IPS-15b (cell line): ENCODE measurements around the gene COL13A1.

Source experiments
- H3K27me3 ChIP-seq: one replicate; pipeline ENCODE4 v1.6.1; 2013; ENCODE audit warnings: low read length; ENCODE audit not compliant: control insufficient read depth, insufficient read depth
- H3K36me3 ChIP-seq: one replicate; pipeline ENCODE4 v1.6.1; 2013; ENCODE audit warnings: low read length; ENCODE audit not compliant: control insufficient read depth, insufficient read depth
- H3K4me1 ChIP-seq: one replicate; pipeline ENCODE4 v1.6.1; 2013; ENCODE audit warnings: mild to moderate bottlenecking, low read length; ENCODE audit not compliant: control insufficient read depth, insufficient read depth
- H3K4me3 ChIP-seq: one replicate; pipeline ENCODE4 v1.5.1; 2013; ENCODE audit warnings: low read depth, low read length
- H3K9ac ChIP-seq: one replicate; pipeline ENCODE4 v1.6.1; 2013; ENCODE audit warnings: low read depth, mild to moderate bottlenecking, low read length
- H3K9me3 ChIP-seq: one replicate; pipeline ENCODE4 v1.6.1; 2013; ENCODE audit warnings: mild to moderate bottlenecking, low read length; ENCODE audit not compliant: control insufficient read depth, insufficient read depth

COL13A1 gene

DNA sequence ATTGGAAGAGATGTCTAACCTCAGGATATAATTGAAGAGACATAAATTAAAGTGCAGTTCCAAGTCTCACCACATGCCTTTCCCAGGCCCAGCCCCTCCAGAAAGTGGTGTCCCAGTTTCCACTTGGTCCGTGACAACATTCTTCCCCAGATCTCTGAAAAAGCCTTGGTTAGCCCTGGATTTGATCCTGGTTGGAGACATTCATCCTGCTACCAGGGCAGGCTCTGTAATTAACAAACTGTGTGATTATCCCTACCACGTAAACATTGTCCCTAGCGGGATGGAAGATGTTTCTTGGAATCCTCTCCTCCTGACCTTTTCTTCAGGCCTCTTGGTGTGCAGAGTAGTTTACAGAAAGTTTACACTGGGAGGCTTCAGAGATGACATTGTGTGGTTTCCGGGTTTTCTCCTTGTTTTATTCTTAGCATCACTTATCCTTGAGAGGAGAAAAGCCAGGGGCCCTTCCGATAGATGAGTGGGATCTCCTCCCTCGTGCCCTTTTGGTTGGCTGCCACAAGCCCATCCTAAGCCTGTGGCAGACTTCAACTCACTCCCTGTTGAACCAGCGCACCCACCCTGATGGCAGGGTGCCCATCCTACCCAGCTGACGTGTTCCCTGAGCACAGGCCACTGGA is 83.8 kb downstream of the COL13A1 start:
- H3K27me3 ChIP-seq = no peaks in the 10 kb centered on the region
- no peak overlapping the region for H3K9ac ChIP-seq
- no peak overlapping the region for H3K4me3 ChIP-seq
- no peaks in the 10 kb centered on the region for H3K9me3 ChIP-seq
- H3K4me1 ChIP-seq = peaks cover 4% of the 10 kb centered on the region
- no peaks in the 10 kb centered on the region for H3K36me3 ChIP-seq

DNA sequence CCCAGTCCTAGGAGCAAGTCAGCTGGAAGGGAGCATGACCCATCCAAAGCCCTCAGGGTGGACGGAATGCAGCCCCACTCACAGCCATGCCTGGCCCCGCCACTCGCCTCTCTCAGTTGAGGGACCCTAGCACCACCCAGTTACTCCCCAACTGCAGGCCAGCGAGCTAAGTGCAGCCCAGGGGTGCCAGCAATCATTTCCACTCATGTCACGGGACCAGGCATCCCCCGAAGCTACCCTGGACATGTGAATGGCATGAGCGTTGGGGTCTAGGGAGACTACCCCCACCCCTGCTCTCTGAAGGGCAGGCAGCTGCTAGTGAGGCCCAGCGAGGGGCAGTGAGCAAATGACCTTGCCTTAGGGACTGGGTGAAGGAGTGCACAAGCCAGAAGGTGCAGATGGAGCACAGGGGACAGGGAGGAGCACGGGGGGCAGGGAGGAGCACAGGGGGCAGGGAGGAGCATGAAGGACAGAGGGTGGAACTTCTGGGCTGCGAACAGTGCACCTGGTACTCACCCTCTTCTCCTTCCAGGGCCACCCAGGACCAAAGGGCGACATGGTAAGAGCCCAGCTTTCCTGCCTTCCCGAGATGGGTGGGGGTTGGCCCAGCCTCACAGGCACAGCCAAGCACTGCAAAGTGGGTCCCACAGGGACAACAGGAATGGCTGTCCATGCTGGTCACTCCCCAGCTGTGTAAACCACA is 87.3 kb downstream of the COL13A1 start:
- H3K4me1 ChIP-seq = no peaks in the 10 kb centered on the region
- no peaks in the 10 kb centered on the region for H3K36me3 ChIP-seq
- H3K4me3 ChIP-seq = no peak overlapping the region
- H3K9ac ChIP-seq = no peak overlapping the region
- no peaks in the 10 kb centered on the region for H3K27me3 ChIP-seq
- H3K9me3 ChIP-seq = no peaks in the 10 kb centered on the region

DNA sequence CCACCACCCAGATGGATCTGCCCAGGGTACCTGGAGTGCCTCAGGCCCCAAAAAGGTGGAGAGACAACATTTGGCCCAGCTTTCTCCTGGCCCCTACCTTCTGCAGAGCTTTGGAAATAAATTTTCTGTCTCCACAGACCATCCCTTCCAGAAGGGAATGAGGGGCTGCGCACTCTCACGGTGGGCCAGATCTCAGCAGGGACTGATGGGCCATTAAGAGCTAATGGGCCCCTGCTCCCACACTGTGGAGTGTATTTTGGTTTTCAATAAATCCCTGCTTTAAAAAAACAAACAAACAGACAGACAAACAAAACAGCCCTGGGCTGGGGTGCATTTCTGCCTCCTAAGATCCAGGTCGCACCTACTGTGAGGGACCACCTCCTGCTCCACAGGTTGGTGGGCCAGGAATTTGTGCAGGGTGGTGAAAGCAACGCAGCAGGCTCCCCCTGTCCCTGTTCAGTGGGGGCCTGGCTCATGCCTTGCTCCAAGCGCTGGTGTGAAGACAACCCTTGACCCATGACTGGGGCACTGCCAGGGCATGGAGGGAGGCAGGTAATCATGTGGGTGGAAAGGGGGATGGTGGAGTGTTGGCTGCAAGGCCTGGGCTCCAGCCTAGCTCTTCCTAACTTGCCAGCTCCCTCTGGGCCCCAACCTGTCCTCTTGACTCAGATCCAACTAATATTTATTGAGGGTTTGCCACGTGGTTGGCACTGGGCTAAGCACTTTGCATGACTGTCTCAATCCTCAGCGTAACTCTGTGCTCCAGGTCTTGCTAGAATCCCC is 88.5 kb downstream of the COL13A1 start:
- Histone ChIP-seq H3K27me3 (no peaks in the 10 kb centered on the region), H3K9ac (no peak overlapping the region), H3K4me3 (no peak overlapping the region), H3K4me1 (no peaks in the 10 kb centered on the region), H3K36me3 (no peaks in the 10 kb centered on the region), H3K9me3 (no peaks in the 10 kb centered on the region)

DNA sequence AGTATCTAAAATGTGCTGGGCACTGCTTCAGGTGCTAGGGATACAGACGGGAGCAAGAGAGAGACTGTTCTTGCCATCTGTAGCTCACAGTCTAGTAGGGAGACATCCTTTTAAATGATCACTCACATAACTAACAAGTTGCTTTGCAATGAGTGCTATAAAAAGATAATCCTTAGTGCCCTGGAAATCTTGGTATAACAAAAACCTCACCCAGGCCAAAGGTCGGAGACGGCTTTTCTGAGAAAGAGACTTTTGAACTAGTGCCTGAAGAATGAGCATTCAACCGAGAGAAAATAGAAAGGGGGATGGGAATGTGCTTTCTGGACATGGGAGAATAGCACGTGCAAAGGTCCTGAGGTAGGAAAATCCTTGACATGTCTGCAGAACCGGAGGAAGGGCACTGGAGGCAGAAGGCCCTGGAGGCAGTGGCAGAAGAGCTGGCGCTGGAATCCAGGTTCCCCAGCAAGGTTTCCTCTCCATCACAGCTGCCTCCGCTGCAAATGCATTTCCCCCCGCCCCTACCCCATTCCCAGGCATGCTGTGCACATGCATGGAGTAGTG is 89.4 kb downstream of the COL13A1 start:
- no peak overlapping the region for H3K9ac ChIP-seq
- H3K4me3 ChIP-seq = no peak overlapping the region
- H3K9me3 ChIP-seq = no peaks in the 10 kb centered on the region
- no peaks in the 10 kb centered on the region for H3K4me1 ChIP-seq
- no peaks in the 10 kb centered on the region for H3K27me3 ChIP-seq
- no peaks in the 10 kb centered on the region for H3K36me3 ChIP-seq

DNA sequence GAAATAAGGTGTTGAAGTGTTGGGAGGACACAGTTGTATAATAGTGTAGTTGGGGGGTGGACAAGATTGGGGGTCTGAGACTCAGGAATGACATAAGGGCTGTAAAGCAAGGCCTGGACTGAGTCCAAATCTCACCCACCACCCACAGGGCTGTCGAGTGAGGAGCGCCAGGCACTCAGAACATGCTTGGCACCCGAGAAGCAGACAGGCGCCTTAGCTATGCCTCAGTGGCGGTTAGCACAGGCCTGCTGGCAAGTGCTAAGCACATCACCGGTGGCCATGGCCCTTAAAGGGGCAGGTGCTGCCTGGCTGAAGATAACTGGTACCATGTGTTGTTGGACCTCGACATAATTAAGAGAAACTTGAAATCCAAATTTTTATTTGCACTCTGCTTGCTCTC is 90.7 kb downstream of the COL13A1 start:
- no peak overlapping the region for H3K4me3 ChIP-seq
- no peaks in the 10 kb centered on the region for H3K27me3 ChIP-seq
- H3K36me3 ChIP-seq = no peaks in the 10 kb centered on the region
- no peak overlapping the region for H3K9ac ChIP-seq
- H3K4me1 ChIP-seq = no peaks in the 10 kb centered on the region
- H3K9me3 ChIP-seq = no peaks in the 10 kb centered on the region

DNA sequence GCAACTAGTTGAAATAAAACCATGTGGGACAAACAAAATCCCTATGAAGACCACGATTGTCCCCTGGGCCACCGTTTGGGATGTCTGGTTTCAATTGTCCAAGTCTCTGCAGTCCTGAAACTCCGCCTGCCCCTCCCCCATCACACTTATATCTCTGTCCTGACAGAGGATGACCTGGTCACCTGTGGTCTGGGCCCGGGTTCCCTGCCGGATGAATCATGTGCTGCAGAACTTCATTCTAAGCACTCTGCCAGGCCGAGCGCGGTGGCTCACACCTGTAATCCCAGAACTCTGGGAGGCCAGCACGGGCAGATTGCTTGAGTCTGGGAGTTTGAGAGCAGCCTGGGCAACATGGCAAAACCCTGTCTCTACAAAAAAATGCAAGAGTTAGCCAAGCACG is 91.1 kb downstream of the COL13A1 start:
- Histone ChIP-seq H3K4me1 (no peaks in the 10 kb centered on the region), H3K9ac (no peak overlapping the region), H3K9me3 (no peaks in the 10 kb centered on the region), H3K4me3 (no peak overlapping the region), H3K27me3 (no peaks in the 10 kb centered on the region), H3K36me3 (no peaks in the 10 kb centered on the region)

DNA sequence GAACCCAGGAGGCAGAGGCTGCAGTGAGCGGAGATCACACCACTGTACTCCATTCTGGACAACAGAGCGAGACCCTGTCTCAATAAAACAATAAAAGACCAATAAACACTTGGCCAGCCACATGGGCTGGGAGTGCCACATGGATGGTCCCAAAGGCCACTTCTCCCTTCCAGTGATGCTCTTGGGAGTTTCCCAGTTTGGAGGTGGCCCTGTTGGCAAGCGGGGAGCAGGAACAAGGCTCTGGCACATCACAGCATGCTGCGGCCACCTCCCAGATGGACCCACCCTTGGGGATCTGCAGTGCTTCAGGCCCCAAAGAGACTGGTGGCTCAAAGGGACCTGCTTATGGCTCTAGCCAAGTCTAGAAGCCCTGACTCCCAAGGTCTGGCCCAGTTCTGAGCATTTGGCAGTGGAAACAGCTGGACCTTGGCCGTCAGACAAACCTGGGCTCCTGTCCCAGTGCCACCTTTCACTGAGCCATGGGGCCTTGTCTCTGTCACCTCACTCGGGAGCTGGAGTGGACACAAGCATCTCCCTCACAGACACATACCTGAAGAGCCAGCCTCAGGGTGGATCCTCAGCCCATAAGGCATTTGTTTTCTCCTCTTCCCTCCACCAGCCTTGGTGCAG is 91.7 kb downstream of the COL13A1 start:
- no peak overlapping the region for H3K4me3 ChIP-seq

DNA sequence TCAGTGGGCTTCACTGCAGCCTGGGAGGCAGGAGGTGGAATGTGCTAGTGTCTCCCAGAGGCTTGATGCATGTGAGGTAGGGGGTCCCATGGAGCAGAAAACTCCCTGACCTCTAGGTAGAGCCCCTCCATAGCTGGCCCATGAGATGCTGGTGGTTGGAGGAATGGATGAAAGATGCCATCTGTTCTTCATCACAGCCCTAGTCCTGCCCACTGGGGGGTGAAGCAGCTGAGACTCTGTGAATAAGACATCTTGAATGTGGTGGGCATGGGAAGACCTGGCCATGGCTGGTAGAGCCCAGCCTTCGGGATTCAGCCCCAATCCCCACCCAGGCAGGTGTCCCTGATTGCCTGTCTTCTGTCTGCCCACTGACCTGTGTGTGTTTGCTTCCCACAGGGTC is 92.5 kb downstream of the COL13A1 start:
- no peak overlapping the region for H3K9ac ChIP-seq
- H3K27me3 ChIP-seq = no peaks in the 10 kb centered on the region
- no peaks in the 10 kb centered on the region for H3K9me3 ChIP-seq
- no peaks in the 10 kb centered on the region for H3K4me1 ChIP-seq
- no peaks in the 10 kb centered on the region for H3K36me3 ChIP-seq
- H3K4me3 ChIP-seq = no peak overlapping the region

More for the DNA sequence above, 91.7 kb downstream of the COL13A1 start:
- Histone ChIP-seq H3K27me3 (no peaks in the 10 kb centered on the region), H3K9me3 (no peaks in the 10 kb centered on the region), H3K36me3 (no peaks in the 10 kb centered on the region), H3K4me1 (no peaks in the 10 kb centered on the region), H3K9ac (no peak overlapping the region)

DNA sequence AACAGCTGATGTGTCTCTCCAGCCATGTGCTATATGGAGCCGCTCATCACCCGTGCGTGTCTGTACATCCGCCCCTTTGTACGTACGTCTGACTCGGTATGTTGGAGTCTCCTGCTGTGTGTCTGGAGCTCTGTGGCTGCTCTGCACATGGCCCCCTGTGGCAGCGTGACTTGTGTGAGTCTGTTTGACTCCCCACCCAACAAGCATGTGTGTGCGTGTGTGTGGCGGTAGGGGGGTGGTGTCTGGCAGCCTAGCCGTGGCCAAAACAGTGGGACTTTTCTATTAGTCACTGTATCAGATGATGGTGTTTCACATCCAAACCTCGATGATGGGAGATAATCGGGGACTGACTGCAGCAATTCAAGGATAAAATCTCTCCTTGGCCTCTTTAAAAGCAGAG is 94.1 kb downstream of the COL13A1 start:
- Histone ChIP-seq H3K4me3 (no peak overlapping the region), H3K9me3 (no peaks in the 10 kb centered on the region), H3K27me3 (no peaks in the 10 kb centered on the region), H3K9ac (no peak overlapping the region), H3K36me3 (no peaks in the 10 kb centered on the region), H3K4me1 (peaks cover 2% of the 10 kb centered on the region)

DNA sequence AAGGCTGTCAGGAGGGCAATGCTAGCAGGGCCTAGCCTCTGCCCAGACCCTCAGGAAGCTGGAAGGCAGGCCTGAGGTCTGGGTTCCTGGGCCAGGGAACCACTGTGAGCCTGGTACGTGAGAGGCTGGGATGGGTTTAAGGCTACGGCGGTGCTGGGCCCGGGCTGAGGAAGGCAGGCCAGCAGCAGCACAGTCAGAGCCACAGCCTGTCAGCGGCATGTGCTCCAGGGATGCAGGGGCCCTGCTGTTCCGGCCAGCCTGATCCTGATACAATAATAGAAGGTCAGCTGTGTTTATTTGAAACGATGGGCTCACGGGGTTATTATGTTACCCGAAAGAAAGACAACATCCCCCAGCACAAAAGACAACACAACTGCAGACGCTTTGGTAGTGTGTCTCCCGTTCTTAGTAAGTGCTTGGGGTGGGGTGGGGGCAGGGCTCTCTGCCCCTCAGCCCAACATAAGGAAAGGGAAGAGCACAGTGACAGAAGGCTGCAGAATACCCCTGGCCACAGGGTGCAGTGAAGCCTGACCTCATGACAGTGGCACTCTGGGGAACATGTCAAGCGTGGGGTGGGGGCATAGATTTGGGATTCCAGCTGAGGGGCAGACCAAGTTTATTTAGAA is 95.0 kb downstream of the COL13A1 start:
- Histone ChIP-seq H3K4me1 (peaks cover 2% of the 10 kb centered on the region), H3K27me3 (no peaks in the 10 kb centered on the region), H3K9ac (no peak overlapping the region), H3K36me3 (no peaks in the 10 kb centered on the region), H3K4me3 (no peak overlapping the region), H3K9me3 (no peaks in the 10 kb centered on the region)

DNA sequence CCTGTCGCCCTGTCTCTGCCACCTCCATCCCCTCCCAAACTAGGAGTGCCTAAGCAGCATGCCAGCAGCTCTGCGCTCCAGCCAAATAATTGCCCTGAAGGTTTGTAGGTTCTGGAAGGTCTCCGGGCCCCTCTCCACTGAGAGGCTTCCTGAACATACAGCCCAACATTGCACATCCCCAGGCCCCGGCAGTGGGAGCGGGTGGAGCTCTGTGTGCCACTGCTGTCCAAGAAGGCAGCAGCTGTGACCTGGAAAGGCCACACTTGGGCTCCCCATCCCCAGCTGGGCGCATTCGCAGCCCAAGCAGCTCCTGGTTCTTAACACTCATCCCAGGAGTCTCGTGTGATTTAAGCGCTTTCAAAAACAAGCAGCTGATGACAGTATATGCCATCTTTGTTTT is 95.7 kb downstream of the COL13A1 start:
- Histone ChIP-seq H3K9me3 (no peaks in the 10 kb centered on the region), H3K4me3 (no peak overlapping the region), H3K27me3 (no peaks in the 10 kb centered on the region), H3K4me1 (peaks cover 2% of the 10 kb centered on the region), H3K36me3 (no peaks in the 10 kb centered on the region), H3K9ac (no peak overlapping the region)
